RWPE1 (cell line): ENCODE results near the gene DAPK1.

Experiments used
- CTCF ChIA-PET: fragments of 350-600 bp; sonication (Branson Sonifier 250); formaldehyde crosslinking; extraction: SDS; loops from one replicate; lab custom pipeline; 2021; lab: Yijun Ruan, JAX
- POLR2A ChIA-PET: fragments of 400-600 bp; formaldehyde crosslinking; extraction: SDS; loops from one replicate; lab custom pipeline; 2020; ENCODE audit warnings: antibody characterized with exemption; ENCODE audit not compliant: low non-redundant PET; lab: Yijun Ruan, JAX
- DNase-seq: peaks from one replicate; pipeline ENCODE4 v3.0.0; 2012; ENCODE audit warnings: low spot score
- H3K27ac ChIP-seq: fragments of 450-650 bp; 2 replicates; pipeline ENCODE4 v1.5.1; 2017
- CTCF ChIP-seq: fragments of 450-650 bp; conservative IDR thresholded peaks from 2 replicates; pipeline ENCODE4 v1.5.1; 2017; ENCODE audit warnings: low read depth, mild to moderate bottlenecking

Gene DAPK1

GRCh38 chr9:87518702-87519335 is 21.2 kb downstream of the DAPK1 start:
- POLR2A ChIA-PET: no interaction called here
- H3K27ac ChIP-seq: peak overlapping the region; percentile 63
- no peak for DNase-seq
- TF ChIP-seq CTCF: no peak
- CTCF ChIA-PET: interaction anchor here (0.7 kb wide), 1 partner anchor 1482 kb away, joined by 5 read pairs; no protein-coding TSS in a partner anchor

DNA sequence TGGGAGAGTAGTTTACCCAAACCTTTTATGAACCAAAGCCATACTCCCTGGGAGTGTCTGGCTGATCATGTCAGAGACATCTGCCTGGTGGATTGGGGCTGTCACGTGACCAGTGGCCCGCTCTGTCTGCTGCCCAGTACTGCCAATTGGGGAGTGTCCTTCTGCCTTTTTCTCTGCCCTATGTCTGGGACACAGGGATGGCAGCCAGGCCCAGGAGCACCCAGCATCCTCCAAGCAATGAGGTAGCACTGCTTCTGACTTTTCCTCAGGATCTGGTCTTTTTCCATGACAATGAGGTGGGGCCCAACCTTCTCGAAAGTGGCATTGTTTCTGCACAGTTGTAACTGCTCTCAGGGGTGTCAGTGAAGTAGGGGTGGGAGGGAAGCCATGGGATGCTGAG is 21.8 kb downstream of the DAPK1 start:
- no peak for DNase-seq
- TF ChIP-seq CTCF: no peak
- ChIA-PET POLR2A (no interaction called here), CTCF (interaction anchor here (0.6 kb wide), 1 partner anchor 1198 kb away, joined by 3 read pairs; no protein-coding TSS in a partner anchor)
- H3K27ac ChIP-seq: peak overlapping the region; percentile 63

- POLR2A ChIA-PET: no interaction called here
- no peak for DNase-seq
- no peak overlapping the region for H3K27ac ChIP-seq
- CTCF ChIA-PET: interaction anchor here (0.6 kb wide), 1 partner anchor 1199 kb away, joined by 3 read pairs; no protein-coding TSS in a partner anchor
- no peak for TF ChIP-seq CTCF
These were observed 22.6 kb downstream of the DAPK1 start for GRCh38 chr9:87520172-87520683.

DNA sequence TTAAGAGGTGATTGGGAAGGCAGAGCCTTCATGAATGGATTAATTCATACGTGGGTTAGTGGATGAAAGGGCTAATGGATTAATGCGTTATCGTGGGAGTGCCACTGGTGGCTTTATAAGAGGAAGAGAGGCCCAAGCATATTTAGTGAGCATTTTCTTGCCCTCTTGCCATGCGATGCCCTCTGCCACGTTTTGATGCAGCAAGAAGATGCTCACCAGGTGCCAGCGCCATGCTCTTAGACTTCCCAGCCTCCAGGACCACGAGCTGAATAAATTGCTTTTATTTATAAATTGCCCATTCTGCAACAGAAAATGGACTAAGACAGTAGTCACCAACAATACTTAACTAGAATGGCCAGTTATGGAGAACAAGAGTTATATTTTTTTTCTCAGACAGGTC is 24.2 kb downstream of the DAPK1 start:
- ChIA-PET POLR2A (no interaction called here), CTCF (no interaction called here)

GRCh38 chr9:87524061-87524460 is 26.4 kb downstream of the DAPK1 start:
- no peak for DNase-seq
- CTCF ChIA-PET: no interaction called here
- TF ChIP-seq CTCF: no peak
- POLR2A ChIA-PET: no interaction called here
- no peak overlapping the region for H3K27ac ChIP-seq

More for the DNA sequence above, 24.2 kb downstream of the DAPK1 start:
- TF ChIP-seq CTCF: no peak
- no peak for DNase-seq
- no peak overlapping the region for H3K27ac ChIP-seq

DNA sequence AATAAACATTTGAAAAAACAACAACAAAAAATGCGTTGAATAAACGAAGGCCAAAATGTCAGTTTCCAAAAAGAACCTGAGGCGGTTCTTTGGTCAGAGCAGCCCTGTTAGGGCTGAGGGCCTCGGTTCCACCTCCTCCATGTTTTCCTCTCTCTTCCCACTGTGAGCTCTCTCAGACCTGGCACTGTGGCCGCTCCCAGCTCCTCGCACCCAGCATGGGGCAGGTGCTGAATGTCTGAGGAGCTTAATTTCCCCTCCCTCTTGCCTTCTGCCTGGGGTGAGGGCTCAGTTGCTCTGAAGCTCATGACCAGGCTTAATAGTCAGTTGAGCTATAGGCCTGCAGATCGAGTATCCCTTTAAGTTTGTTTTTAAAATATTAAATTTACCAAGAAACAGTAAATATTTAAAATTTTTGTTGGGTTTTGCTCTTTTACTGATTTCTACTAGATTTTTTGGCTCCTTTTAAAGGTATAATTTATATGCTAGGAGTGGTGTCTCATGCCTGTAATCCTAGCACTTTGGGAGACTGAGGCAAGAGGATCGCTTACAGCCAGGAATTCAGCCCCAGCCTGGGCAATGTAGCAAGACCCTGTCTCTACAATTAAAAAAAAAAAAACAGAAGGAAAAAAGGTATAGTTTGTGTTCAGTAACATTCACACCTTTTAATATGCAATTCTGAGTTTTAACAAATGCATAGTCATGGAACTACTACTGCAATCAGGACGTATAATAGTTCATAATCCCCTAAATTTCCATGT is 28.1 kb downstream of the DAPK1 start:
- no peak for DNase-seq
- TF ChIP-seq CTCF: no peak
- POLR2A ChIA-PET: no interaction called here
- CTCF ChIA-PET: interaction anchor here (0.7 kb wide), 1 partner anchor 159 kb away, joined by 4 read pairs; no protein-coding TSS in a partner anchor
- no peak overlapping the region for H3K27ac ChIP-seq
